Activated T-helper 9 cell treated with anti-CD3 and anti-CD28 coated beads, Interleukin-2, amount 50 U/mL, for 16 hours (primary cell): ENCODE measurements around the gene OPRL1.
A peak's percentile ranks its signal among the peaks of the same experiment; 100 is the strongest.

Experiments used
- DNase-seq: peaks from one replicate; pipeline ENCODE4 v3.0.0-alpha.2; 2020; ENCODE audit warnings: low read depth

The OPRL1 gene

GRCh38 chr20:64080013-64080812 lies at the start of gene OPRL1:
TSS of gene OPRL1 (plus strand) at chr20:64080082. CDS start at chr20:64092721, 12,639 bp downstream.
- peak; percentile 39 for DNase-seq

DNA sequence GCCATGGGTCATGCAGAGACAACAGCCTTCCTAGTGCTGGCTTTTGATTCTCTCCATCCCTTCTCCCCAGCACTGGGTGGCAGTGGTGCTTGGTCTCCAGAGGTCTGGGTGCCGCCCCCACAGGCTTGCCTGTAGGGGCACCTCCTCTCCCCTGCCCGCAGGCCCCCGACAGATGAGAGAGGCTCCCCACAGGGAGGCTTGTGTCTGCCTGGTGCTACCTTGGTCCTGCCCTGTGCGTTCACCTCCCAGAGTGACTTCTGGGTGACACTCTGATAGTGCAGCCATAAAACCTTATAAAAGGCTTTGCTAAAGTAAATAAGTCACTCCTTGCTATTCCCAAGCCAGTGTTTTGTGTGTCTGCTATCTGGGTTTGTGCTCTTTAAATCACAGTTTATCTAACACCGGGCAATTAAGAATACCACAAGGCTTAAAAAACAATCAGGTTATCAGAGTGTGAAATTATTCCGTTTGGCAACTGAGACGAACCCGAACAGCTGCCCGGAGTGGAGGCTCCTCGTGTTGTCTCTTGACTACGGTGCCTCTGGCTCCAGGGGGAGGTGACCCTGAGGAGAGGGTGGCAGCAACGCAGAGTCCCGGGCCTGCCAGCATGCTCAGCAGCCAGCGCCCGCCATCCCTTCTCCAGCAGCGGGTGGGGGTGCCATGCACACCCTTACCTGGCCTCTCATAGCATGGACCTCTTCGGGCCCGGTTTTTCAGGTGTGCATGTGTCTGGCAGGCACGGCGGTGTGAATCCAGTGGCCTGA lies 49.3 kb upstream of the OPRL1 start:
- no peak for DNase-seq

DNA sequence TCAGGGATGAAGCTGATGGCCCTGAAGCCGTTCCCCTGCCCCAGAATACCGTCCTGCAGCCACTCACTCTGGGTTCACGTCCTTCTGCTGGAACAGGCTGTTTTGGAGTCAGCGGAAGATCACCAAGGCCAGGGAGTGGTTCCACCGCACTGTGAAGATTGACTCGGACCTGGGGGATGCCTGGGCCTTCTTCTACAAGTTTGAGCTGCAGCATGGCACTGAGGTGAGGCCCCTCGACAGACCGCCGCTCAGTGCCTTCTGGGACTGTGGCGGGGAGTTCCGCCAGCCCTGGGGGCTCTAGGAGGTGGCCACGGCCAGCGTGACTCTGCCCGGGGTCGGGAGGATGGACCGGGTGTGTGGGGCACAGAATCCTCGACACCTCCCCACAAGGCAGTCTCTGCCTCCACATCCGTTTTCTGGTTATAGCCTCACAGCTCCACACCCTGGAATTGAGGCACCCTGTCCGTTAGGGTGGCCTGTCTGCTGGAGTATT lies 48.0 kb upstream of the OPRL1 start:
- DNase-seq, result no peak

DNA sequence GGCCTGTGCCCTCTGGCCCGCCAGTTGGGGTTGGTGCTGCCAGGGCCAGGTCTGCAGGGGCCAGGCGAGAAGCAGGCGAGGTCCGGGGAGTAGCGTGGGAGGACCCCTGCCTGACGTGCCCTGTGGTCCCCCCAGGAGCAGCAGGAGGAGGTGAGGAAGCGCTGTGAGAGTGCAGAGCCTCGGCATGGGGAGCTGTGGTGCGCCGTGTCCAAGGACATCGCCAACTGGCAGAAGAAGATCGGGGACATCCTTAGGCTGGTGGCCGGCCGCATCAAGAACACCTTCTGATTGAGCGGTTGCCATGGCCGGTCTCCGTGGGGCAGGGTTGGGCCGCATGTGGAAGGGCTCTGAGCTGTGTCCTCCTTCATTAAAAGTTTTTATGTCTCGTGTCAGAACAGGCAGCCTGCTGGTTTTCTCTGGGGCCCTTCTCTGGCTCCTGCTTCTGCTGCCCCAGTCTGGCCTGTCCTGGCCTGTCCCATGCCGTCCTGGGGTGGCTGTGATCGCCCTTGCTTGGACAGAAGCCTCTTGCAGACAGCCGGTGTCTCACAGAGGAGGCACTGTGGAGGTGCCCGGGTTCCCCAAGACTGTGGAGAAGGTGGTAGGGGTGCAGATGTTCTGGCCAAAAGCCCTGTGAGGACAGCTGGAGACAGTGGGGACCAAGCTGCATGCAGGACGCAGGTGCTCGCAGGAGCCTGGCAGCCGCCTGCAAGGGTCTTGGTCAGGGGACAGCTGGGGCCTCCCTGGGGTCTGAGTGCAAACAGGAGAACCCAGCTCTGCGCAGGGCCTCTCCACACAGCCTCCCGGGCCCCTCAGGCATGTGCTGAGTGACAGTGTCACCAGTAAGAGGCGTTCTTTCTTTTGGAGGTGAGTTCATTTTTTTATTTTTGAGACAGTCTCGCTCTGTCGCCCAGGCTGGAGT lies 46.9 kb upstream of the OPRL1 start:
- DNase-seq, result no peak

DNA sequence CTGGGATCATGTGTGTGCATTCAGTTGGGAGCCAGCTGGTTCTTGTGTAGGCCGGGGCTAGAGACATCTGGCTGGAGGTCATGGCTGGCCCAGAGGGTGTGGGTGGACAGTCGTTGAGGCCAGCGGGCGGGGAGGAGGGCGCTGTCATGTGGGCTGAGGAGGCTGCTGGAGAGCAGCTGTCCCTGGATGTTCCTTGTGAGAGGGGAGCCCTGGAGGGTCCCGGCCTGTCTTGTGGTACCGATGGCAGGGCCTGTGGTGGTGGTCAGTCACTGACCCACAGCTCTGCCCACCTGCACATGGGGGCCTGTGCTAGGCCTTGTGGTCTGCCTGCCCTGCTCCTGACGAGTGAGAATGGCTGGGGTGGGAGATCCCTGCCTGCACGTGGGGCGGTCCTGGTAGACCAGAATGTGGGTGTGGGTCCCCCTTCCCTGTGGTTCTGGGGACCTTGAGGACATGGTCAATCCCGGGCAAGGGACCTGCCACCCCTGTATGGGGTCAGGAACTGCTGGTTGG lies 45.8 kb upstream of the OPRL1 start:
- no peak for DNase-seq

GRCh38 chr20:64035066-64035932 lies 44.6 kb upstream of the OPRL1 start:
- no peak for DNase-seq

- no peak for DNase-seq
Measured at GRCh38 chr20:64035933-64036345, 43.9 kb upstream of the OPRL1 start, which contains the start of gene C20orf204. TSS of gene C20orf204 (plus strand) at chr20:64036182. CDS start at chr20:64036324, 142 bp downstream.

GRCh38 chr20:64036346-64037198 lies 43.3 kb upstream of the OPRL1 start:
- DNase-seq, result no peak

DNA sequence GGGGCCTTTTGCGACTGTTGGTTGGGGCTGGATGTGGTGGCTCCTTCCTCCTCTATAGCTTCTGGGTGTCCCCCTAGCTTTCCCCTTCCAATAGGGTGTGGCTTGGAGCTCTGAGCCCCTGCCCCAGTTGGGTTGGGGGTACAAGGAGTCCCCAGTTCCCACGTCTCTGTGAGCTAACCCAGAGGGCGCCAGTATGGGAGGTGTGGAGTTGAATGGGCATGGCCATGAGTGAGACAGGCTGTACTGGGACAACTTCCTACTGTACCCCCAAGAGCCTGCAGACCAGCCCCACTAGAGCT lies 42.7 kb upstream of the OPRL1 start:
- no peak for DNase-seq

DNA sequence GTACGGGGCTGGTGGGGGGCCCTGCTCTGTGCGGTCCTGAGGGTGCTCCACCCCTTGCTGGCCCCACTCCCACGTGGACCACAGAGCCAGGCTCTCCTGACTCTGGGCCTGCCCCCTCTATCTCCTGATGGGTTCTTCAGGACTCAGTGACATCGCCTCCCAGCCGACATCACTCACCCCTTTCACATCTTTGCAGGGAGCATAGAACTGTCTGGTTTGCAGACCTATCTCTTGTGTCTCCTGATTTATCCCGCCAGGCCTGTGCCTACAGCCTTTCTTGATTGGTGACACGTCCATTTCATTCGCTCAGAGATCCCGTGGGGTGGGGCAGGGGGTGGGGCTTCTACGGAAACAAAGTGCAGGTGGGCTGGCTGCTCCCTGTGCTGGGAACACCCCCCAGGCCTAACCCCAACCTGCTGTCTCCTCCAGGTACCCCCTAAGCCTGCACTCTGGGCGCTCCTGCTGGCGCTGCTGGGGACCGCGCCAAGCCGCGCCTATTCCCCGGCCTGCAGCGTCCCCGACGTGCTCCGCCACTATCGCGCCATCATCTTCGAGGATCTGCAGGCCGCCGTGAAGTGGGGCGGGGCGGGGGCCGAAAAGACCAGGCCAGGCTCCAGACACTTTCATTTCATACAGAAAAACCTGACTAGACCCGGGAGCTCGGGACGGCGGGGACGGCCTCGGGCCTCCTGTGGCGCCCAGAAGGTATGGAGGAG lies 42.2 kb upstream of the OPRL1 start:
- no peak for DNase-seq

DNA sequence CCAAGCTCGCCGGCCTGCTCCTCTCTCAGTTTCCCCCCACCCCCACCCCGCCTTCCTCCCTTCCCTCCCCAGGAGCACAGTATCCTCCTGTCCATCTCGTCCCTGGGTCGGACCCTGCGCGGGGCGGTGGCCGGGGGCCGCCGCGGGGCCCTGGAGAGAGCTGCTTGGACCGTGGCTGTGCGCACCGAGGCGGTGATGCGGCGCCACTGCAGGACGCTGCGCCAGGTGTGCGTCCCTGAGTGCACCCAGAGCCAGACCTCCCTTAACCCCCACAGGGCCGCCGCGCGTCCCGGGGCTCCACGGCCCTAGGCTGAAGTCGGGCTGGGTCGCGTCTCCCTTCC lies 41.7 kb upstream of the OPRL1 start:
- no peak for DNase-seq

DNA sequence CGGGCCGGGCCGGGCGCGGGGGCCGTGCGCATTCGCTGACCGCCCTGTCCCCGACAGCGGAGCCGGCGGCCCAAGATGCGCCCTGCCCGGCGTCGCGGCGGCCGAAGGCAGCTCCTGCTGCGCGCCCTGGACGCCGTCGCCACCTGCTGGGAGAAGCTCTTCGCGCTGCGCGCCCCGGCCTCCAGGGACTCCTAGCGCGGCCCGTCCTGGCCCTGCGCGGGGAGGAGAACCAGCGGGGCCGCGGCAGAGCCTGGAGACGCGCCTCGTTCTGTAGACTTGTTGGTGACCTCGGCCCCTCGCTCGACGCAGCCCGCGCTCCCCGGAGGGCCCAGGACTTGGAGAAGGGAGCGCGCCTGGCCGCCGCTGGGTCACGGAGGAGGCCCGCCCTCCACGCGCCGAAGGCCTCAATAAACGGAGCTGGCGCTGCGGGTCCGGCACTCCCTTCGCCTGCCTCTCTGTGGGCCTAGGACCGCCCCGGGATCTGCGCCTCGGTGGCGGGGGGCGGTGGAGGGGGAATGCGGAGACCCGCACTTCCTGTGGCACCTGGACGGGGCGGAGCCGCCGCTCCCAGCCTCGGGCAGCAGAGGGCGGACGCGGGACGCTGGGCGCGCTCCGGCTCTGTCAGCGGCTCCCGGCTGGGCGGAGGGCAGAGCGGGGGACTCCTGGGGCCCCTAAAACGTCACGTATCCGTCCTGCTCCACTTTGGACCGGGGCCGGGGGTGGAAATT lies 41.2 kb upstream of the OPRL1 start:
- peak; percentile 68 for DNase-seq

DNA sequence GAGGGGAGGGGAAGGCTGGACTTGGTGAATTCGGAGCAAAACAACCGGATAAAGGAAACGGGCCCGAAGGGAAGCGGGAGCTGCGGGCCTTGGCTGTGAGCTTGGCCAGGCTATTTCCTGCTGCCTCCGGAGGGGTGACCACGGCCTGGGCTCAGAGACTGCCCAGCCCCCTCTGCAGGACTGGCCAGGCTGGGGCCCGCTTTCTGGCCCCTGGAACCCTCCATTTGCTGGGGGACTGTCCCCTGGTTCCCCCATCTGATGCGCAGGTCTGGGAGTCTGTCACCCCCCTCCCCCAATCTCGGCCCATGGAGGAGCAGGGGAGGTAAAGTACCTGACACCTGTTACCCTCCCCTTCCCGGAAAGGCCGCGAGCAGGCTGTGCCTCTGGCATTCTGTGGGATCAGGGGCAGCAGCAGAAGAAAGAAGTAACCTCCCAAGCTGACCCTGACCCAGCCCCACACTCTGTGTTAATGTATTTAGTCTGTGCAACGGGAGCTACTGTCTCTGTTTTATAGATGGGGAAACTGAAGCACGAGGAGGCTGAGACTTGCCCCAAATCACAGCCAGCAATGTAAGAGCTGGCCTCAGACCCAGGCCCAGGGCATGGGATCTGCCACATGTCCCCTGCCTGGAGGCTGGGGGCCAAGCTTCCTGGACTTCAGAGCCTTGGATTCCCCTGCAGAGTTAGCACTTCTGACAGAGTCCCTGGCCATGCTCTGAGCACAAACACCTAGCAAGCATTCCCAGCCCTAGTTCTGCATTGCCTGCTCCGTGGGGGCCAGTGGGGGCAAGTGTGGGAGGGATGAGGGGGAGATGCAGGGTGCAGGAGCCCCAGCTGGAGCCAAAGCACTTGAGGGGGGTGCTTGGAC lies 40.4 kb upstream of the OPRL1 start:
- DNase-seq, result no peak

DNA sequence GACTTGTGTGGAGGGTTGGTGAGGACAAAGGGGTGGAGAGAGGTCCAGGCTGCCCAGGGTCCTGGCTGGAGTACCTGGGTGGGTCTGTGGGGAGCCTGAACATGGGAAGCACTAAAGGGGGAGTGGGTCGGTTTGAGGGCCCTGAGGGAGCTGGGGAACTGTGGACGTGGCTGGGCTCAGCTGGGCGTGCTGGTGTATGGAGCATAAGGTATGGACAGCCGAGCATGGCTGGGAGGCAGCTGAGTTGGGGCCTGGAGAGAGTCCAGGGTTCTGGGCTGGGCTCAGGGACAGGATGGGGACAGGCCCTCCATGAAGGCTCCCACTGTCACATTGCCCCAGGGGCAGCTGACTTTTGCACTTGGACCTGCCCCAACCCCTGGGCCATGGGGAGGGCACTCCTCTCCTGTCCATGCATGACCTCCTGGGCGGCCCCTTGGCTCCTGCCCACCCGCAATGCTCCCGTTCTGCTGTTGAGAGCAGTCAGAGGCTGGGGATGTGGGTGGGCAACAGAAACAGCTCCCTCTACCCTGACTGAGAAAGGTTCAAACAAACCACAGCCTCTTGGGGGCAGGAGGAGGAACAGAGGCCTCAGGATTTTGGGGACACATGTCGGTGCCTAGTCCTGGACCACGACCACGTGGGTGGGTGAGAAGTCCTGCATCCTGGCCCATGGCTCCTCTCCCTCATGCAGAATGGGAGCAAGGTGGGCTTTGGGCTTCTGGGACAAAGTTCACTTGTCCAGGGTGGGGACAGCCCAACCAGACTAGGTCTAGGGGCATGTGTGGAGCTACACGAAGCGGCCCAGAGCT lies 39.4 kb upstream of the OPRL1 start:
- DNase-seq, result no peak

GRCh38 chr20:64041040-64041780 lies 38.7 kb upstream of the OPRL1 start:
- DNase-seq, result no peak

- DNase-seq, result no peak
Measured at GRCh38 chr20:64041781-64042053, 38.2 kb upstream of the OPRL1 start.
